ENCODE results near the gene BRAF. TPM values are rescaled to one million over a fixed set of nuclear protein-coding genes. Genes with fewer than 3 reads are reported as not detected.

BRAF gene
- 4.5 to 7.2 TPM (median 6.4 TPM) in 5 replicates for total RNA-seq (2022; extraction: Qiagen RNA extraction; ENCODE audit: low read depth)

DNA sequence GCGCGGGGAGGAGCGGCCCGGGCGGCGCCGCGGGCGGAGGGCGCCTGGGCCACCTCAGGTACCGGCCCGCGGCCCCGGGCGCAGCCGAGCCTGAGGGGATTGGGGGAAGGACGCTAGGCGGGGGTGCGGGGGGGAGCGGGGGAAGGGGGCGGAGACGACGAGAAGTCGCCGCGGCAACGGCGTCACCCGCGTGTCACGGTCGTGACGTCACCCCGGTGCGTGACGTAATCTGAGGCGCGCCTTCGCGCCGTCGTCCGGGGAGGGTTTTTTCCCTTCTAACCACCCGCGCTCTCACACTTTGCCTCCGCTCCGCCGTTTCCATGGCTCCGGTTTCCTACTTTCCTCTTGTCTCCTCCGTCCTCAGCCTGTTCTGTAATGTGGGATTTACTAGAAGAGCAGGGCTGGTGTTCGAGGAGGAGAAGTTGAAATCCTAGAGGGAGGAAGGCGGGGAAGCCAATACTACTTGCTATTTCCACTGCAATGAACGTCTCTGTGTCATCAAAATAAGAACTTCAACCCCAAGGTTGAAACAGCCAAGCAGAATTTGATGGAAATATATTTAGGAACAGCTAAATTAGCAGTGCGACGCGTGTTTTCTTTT, at the start of gene BRAF:
TSS of gene BRAF (minus strand) at position 109 of the 601 bp plus-strand sequence. CDS start 226 bp downstream, outside the sequence.

DNA sequence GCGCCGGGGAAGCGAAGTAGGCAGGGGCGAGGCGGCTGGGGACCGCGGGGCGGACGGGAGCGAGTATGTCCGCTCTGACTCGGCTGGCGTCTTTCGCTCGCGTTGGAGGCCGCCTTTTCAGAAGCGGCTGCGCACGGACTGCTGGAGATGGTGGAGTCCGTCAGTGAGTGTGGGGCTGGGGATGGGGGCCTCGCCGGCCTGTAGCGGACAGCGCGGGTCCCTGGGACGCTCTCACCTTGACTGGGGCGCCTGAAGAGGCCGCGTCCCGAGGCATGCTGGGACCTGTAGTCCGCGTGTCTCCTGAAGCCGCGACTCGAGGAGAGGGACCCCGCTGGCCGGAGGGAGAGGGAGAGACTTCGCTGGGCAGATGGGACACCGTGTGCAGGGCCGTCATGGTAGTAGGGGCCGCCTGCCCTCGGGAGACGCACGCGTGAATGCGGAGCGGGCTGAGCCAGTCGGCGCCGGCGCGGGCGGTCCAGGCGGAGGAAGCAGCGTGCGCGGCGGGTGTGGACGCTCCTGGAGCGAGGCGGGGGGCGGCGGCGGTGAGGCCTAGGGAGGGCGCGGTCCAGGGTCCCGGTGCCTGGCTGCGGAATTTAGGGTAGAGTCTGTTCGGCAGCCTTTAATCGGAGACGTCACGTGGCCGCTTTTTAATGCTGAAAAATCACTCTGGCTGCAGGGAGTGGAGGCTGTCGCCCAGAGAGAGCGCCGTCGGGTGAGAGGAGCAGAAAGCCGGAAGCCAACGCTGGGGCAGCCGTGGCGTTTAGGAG, 227.9 kb downstream of the BRAF start, which contains the start of gene NDUFB2:
TSS of gene NDUFB2 (plus strand) at position 29 of the 767 bp plus-strand sequence. CDS start at position 66, 37 bp downstream.

DNA sequence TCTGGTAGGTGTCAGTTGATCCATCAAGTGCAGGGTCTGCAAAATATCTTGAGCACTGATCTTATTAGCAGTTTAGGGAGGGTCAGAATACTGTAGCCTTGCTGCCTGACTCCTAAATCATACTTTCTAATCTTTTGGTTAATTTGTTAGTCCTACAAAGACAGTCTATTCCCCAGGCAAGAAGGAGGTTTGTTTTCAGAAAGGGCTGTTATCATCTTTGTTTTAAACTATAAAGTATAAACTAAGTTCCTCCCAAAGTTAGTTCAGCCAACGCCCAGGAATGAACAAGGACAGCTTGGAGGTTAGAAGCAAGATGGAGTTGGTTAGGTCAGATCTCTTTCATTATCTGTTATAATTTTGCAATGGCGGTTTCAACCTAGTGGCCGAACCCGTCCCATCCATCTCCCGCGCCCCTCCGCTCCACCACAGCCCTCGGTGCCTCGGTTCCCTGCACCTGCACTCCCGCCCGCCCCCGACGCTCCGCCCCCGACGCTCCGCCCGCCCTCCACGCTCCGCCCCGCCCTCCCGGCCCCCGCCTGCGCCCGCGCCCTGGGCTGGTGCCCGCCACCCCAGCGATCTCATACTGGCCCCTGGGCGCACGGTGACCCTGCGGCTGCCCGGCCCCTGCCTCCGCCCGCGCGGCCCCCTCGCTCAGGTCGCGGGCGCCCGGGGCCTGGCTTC, 252.2 kb downstream of the BRAF start, which contains the start of gene ADCK2:
TSS of gene ADCK2 (plus strand) at position 564 of the 681 bp plus-strand sequence. CDS start 386 bp downstream, outside the sequence.

Other genes starting within 250 kb of the BRAF start
- gene NDUFB2, start 228.2 kb downstream of the BRAF start, total RNA-seq (2022; extraction: Qiagen RNA extraction; ENCODE audit: low read depth) = 362 to 406 TPM (median 394 TPM) in 5 replicates
- gene MRPS33, start 90.0 kb upstream of the BRAF start, total RNA-seq (2022; extraction: Qiagen RNA extraction; ENCODE audit: low read depth) = 112 to 124 TPM (median 119 TPM) in 5 replicates
- gene TMEM178B, start 149.1 kb upstream of the BRAF start, total RNA-seq (2022; extraction: Qiagen RNA extraction; ENCODE audit: low read depth) = 1.3 to 1.6 TPM (median 1.4 TPM) in 5 replicates